Smooth muscle cell (in vitro differentiated cells): Measurements from ENCODE around the gene TEX10. TPM values are rescaled to one million over a fixed set of nuclear protein-coding genes. Genes with fewer than 3 reads are reported as not detected.

Source experiments
- DNase-seq: peaks from one replicate; lab custom pipeline; 2025; ENCODE audit not compliant: unreplicated experiment; lab: John Stamatoyannopoulos, UW
- H2AFZ ChIP-seq: fragments of 200-600 bp; sonication (generic); 2 replicates; pipeline ENCODE4 v1.6.0; 2016; ENCODE audit warnings: antibody characterized with exemption, low read depth, mild to moderate bottlenecking
- H3F3A ChIP-seq: fragments of 200-600 bp; sonication (generic); 2 replicates; pipeline ENCODE4 v1.6.0; 2017; ENCODE audit warnings: antibody characterized with exemption, low read depth
- H3K27ac ChIP-seq: fragments of 200-600 bp; sonication (generic); 2 replicates; pipeline ENCODE4 v1.5.1; 2016; ENCODE audit warnings: low read depth, mild to moderate bottlenecking
- H3K27me3 ChIP-seq: fragments of 200-600 bp; sonication (generic); 2 replicates; pipeline ENCODE4 v1.6.1; 2016; ENCODE audit warnings: low read depth, mild to moderate bottlenecking
- H3K36me3 ChIP-seq: fragments of 200-600 bp; sonication (generic); 2 replicates; pipeline ENCODE4 v1.5.1; 2016; ENCODE audit warnings: low read depth
- H3K4me1 ChIP-seq: fragments of 200-600 bp; sonication (generic); 2 replicates; pipeline ENCODE4 v1.5.1; 2016; ENCODE audit warnings: low read depth
- H3K4me2 ChIP-seq: fragments of 200-600 bp; sonication (generic); 2 replicates; pipeline ENCODE4 v1.6.0; 2016; ENCODE audit warnings: mild to moderate bottlenecking
- H3K4me3 ChIP-seq: fragments of 200-600 bp; sonication (generic); 2 replicates; pipeline ENCODE4 v1.5.1; 2016; ENCODE audit warnings: mild to moderate bottlenecking
- H3K79me2 ChIP-seq: fragments of 200-600 bp; sonication (generic); 2 replicates; pipeline ENCODE4 v1.6.0; 2016; ENCODE audit warnings: low read depth, mild to moderate bottlenecking
- H3K9ac ChIP-seq: fragments of 200-600 bp; sonication (generic); 2 replicates; pipeline ENCODE4 v1.6.0; 2016; ENCODE audit warnings: low read depth
- H3K9me3 ChIP-seq: fragments of 200-600 bp; sonication (generic); replicated peaks from 2 replicates; pipeline ENCODE4 v1.5.1; 2016; ENCODE audit warnings: low read depth
- H4K20me1 ChIP-seq: fragments of 200-600 bp; sonication (generic); 2 replicates; pipeline ENCODE4 v1.6.0; 2016; ENCODE audit warnings: low read depth
- WGBS: methylation state at CpG from one replicate; pipeline ENCODE4 v1.1.7; 2016; ENCODE audit warnings: low lambda C conversion rate; 5-methylcytosine and 5-hydroxymethylcytosine counted together
- polyA plus RNA-seq: library from polyadenylated mRNA; unstranded; fragments of >200 nt; fragmentation: Nextera tagmentation; extraction: Ambion mirVana; gene quantifications from 2 replicates; pipeline ENCODE4 v1.2.1, GENCODE V29; 2016
- total RNA-seq: library from RNA; depleted of rRNA; stranded (reverse); fragments of >200 nt; gene quantifications from 2 replicates; pipeline ENCODE4 v1.2.3, GENCODE V29; 2014
- TF ChIP-seq, protein P1 (sequence below): fragments of 200-600 bp; sonication (generic); IDR thresholded peaks from 2 replicates; pipeline ENCODE4 v1.5.1; 2017; ENCODE audit warnings: borderline replicate concordance, mild to moderate bottlenecking, antibody characterized with exemption; ENCODE audit not compliant: insufficient read depth, poor library complexity, severe bottlenecking

Gene TEX10
- total and polyA plus RNA-seq, 2 experiments from 2014 or later: 13.5 to 29.2 TPM

DNA sequence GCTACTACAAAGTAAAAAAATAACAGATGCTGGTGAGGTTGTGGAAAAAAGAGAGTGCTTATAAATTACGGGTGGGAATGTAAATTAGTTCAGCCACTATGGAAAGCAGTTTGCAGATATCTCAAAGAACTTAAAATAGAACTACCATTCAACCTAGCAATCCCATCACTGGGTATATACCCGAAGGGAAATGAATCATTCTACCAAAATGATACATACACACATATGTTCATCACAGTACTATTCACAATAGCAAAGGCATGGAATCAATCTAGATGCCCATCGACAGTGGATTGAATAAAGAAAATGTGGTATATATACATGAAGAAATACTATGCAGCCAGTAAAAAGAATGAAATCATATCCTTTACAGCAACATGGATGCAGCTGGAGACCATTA, 6.3 kb upstream of the TEX10 start:
- no peaks in the 10 kb centered on the region for H4K20me1 ChIP-seq
- 94% methylated on average over 3 of the region's 3 CpGs for WGBS
- no peak overlapping the region for H2AFZ ChIP-seq
- no peak overlapping the region for H3K27ac ChIP-seq
- no peaks in the 10 kb centered on the region for H3K79me2 ChIP-seq
- no peaks in the 10 kb centered on the region for H3F3A ChIP-seq
- no peak overlapping the region for H3K9ac ChIP-seq
- no peak overlapping the region for H3K4me3 ChIP-seq
- no peaks in the 10 kb centered on the region for H3K36me3 ChIP-seq
- no peaks in the 10 kb centered on the region for H3K4me1 ChIP-seq
- H3K9me3 ChIP-seq: no peaks in the 10 kb centered on the region
- TF ChIP-seq, protein P1, sequence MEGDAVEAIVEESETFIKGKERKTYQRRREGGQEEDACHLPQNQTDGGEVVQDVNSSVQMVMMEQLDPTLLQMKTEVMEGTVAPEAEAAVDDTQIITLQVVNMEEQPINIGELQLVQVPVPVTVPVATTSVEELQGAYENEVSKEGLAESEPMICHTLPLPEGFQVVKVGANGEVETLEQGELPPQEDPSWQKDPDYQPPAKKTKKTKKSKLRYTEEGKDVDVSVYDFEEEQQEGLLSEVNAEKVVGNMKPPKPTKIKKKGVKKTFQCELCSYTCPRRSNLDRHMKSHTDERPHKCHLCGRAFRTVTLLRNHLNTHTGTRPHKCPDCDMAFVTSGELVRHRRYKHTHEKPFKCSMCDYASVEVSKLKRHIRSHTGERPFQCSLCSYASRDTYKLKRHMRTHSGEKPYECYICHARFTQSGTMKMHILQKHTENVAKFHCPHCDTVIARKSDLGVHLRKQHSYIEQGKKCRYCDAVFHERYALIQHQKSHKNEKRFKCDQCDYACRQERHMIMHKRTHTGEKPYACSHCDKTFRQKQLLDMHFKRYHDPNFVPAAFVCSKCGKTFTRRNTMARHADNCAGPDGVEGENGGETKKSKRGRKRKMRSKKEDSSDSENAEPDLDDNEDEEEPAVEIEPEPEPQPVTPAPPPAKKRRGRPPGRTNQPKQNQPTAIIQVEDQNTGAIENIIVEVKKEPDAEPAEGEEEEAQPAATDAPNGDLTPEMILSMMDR: no peak
- H3K4me2 ChIP-seq: no peak overlapping the region
- DNase-seq: no peak
- no peaks in the 10 kb centered on the region for H3K27me3 ChIP-seq

DNA sequence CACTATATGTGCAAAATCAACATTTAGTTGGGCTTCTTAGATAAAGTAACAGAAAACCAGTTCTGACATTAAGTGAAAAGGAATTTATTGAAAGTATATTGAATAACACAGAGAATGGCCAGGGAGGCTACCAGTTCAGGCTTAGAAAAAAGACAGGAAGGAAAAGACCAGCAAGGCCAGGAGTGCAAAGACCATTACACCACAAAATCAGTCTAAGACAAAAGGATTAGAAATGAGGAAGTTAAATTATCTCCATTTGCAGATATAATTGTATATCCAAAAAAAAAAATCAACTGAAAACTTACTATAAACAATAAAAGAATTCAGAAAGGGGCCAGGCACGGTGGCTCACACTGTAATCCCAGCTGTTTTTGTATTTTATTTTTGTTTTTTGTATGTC, 4.8 kb upstream of the TEX10 start:
- Histone ChIP-seq H3K9ac (no peak overlapping the region), H3K4me3 (no peak overlapping the region), H3K27ac (no peak overlapping the region), H2AFZ (no peak overlapping the region), H3K4me2 (no peak overlapping the region), H3K27me3 (no peaks in the 10 kb centered on the region), H3K9me3 (no peaks in the 10 kb centered on the region), H3K4me1 (peaks cover 7% of the 10 kb centered on the region), H3K79me2 (peaks cover 1% of the 10 kb centered on the region), H4K20me1 (no peaks in the 10 kb centered on the region), H3F3A (no peaks in the 10 kb centered on the region), H3K36me3 (no peaks in the 10 kb centered on the region)
- TF ChIP-seq, protein P1: no peak
- 94% methylated on average over 1 of the region's 1 CpG for WGBS
- DNase-seq: no peak

DNA sequence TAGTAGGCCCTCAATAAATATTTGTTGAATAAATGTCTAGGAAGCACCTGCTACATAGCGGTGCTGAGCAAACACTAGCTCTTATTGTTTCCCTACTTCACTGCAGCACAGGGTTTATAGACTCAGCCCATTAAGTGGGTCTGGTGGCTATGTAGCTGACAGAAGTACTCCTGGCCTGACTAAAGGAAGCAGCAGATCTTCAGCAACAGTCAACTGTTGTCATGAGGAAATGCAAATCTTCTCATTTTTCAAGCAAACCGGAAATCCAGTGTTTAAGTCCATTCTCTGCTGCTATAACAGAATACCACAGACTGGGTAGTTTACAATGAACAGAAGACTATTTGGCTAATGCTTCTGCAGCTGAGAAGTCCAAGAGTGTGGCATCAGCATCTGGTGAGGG, 2.8 kb upstream of the TEX10 start:
- Histone ChIP-seq H3K4me2 (no peak overlapping the region), H4K20me1 (peaks cover 10% of the 10 kb centered on the region), H2AFZ (no peak overlapping the region), H3K79me2 (peaks cover 19% of the 10 kb centered on the region), H3K9me3 (no peaks in the 10 kb centered on the region), H3F3A (no peaks in the 10 kb centered on the region), H3K27me3 (no peaks in the 10 kb centered on the region), H3K4me3 (no peak overlapping the region), H3K9ac (no peak overlapping the region), H3K4me1 (peaks cover 16% of the 10 kb centered on the region), H3K27ac (no peak overlapping the region), H3K36me3 (no peaks in the 10 kb centered on the region)
- DNase-seq: no peak
- WGBS: 93% methylated on average over 2 of the region's 2 CpGs
- TF ChIP-seq, protein P1: no peak

DNA sequence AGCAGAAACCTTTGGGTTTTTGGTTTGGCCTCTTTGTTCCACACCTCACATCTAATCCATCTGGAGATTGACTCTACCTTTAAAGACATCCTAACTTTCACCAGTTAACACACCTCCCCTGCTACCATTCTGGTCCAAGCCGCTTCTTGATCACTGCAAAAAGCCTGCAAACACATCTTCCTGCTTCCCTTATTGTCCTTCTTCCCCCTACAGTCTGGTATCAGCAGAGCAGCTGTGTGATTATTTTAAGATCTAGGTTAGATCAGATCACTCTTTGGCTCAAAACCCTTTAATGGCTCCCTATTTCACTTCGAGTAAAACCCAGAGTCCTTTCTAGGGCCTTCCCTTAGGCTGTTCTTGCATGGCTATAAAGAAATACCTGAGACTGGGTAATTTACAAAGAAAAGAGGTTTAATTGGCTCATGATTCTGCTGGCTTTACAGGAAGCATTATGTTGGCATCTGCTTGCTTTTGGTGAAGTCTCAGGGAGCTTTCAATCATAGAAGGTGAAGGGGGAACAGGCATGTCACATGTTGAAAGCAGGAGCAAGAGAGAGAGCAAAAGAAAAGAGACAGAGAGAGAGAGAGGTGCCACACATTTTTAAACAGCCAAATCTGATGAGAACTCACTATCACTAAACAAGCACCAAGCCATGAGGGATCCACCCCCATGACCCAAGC, 1.5 kb upstream of the TEX10 start:
- H3K27ac ChIP-seq: no peak overlapping the region
- H3K9me3 ChIP-seq: no peaks in the 10 kb centered on the region
- no peaks in the 10 kb centered on the region for H3K27me3 ChIP-seq
- DNase-seq: no peak
- H3K4me1 ChIP-seq: peaks cover 27% of the 10 kb centered on the region
- no peaks in the 10 kb centered on the region for H3F3A ChIP-seq
- peaks cover 22% of the 10 kb centered on the region for H4K20me1 ChIP-seq
- H3K4me3 ChIP-seq: no peak overlapping the region
- no peak overlapping the region for H2AFZ ChIP-seq
- peaks cover 32% of the 10 kb centered on the region for H3K79me2 ChIP-seq
- 96% methylated on average over 2 of the region's 2 CpGs for WGBS
- H3K4me2 ChIP-seq: peak overlapping the region; percentile 90
- no peak overlapping the region for H3K9ac ChIP-seq
- no peaks in the 10 kb centered on the region for H3K36me3 ChIP-seq
- TF ChIP-seq, protein P1: no peak
